ENCODE measurements around the gene TMEM72.

DNA sequence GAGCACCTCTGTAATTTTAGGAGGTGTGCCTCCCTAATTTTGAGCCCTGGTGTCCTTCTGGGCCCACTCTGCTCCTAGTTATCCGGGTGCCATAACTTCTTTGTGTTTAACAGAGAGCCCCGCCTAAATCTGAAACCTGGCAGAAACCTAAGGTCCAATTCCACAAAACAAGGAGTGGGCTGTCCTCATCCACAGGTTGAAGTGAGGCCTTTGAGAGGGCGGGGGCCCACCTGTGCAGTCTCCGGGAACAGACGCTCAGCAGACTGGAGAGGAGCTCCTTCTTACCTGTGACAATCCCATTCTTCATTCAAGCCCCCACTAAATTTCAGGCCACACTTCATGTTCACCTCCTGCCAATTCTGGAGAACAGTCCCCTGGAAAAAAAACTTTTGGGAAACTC is 10.9 kb downstream of the TMEM72 start:
- TF ChIP-seq, protein P1, sequence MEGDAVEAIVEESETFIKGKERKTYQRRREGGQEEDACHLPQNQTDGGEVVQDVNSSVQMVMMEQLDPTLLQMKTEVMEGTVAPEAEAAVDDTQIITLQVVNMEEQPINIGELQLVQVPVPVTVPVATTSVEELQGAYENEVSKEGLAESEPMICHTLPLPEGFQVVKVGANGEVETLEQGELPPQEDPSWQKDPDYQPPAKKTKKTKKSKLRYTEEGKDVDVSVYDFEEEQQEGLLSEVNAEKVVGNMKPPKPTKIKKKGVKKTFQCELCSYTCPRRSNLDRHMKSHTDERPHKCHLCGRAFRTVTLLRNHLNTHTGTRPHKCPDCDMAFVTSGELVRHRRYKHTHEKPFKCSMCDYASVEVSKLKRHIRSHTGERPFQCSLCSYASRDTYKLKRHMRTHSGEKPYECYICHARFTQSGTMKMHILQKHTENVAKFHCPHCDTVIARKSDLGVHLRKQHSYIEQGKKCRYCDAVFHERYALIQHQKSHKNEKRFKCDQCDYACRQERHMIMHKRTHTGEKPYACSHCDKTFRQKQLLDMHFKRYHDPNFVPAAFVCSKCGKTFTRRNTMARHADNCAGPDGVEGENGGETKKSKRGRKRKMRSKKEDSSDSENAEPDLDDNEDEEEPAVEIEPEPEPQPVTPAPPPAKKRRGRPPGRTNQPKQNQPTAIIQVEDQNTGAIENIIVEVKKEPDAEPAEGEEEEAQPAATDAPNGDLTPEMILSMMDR (IDR thresholded peaks at IDR 0.05) = no peak
- TF ChIP-seq POLR2A (IDR thresholded peaks at IDR 0.05; ENCODE audit: low read length) = no peak
- TF ChIP-seq, protein P2, sequence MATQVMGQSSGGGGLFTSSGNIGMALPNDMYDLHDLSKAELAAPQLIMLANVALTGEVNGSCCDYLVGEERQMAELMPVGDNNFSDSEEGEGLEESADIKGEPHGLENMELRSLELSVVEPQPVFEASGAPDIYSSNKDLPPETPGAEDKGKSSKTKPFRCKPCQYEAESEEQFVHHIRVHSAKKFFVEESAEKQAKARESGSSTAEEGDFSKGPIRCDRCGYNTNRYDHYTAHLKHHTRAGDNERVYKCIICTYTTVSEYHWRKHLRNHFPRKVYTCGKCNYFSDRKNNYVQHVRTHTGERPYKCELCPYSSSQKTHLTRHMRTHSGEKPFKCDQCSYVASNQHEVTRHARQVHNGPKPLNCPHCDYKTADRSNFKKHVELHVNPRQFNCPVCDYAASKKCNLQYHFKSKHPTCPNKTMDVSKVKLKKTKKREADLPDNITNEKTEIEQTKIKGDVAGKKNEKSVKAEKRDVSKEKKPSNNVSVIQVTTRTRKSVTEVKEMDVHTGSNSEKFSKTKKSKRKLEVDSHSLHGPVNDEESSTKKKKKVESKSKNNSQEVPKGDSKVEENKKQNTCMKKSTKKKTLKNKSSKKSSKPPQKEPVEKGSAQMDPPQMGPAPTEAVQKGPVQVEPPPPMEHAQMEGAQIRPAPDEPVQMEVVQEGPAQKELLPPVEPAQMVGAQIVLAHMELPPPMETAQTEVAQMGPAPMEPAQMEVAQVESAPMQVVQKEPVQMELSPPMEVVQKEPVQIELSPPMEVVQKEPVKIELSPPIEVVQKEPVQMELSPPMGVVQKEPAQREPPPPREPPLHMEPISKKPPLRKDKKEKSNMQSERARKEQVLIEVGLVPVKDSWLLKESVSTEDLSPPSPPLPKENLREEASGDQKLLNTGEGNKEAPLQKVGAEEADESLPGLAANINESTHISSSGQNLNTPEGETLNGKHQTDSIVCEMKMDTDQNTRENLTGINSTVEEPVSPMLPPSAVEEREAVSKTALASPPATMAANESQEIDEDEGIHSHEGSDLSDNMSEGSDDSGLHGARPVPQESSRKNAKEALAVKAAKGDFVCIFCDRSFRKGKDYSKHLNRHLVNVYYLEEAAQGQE (IDR thresholded peaks at IDR 0.05) = no peak
- no peak for TF ChIP-seq ZFP36 (IDR thresholded peaks at IDR 0.05; ENCODE audit: borderline replicate concordance, partially characterized antibody)
- TF ChIP-seq SMC3 (IDR thresholded peaks at IDR 0.05) = no peak
- no peak for TF ChIP-seq CEBPB (IDR thresholded peaks at IDR 0.05)
